Loucy (cell line): ENCODE measurements around the gene CCDC86.

Experiments
- H2AFZ ChIP-seq: fragments of 200-600 bp; sonication (generic); 2 replicates; pipeline ENCODE4 v1.6.0; 2016; ENCODE audit warnings: antibody characterized with exemption, mild to moderate bottlenecking, low read length, moderate library complexity
- H3F3A ChIP-seq: fragments of 200-600 bp; 2 replicates; pipeline ENCODE4 v1.6.0; 2016; ENCODE audit warnings: antibody characterized with exemption, low read depth, mild to moderate bottlenecking
- H3K27me3 ChIP-seq: fragments of 200-600 bp; sonication (generic); 2 replicates; pipeline ENCODE4 v1.6.1; 2014; ENCODE audit warnings: low read length, mild to moderate bottlenecking; ENCODE audit not compliant: insufficient read depth, poor library complexity, severe bottlenecking
- H3K36me3 ChIP-seq: fragments of 200-600 bp; sonication (generic); 2 replicates; pipeline ENCODE4 v1.6.1; 2016; ENCODE audit warnings: low read length; ENCODE audit not compliant: insufficient read depth
- H3K4me1 ChIP-seq: fragments of 200-600 bp; sonication (generic); 2 replicates; pipeline ENCODE4 v1.5.1; 2014; ENCODE audit warnings: low read length, mild to moderate bottlenecking; ENCODE audit not compliant: insufficient read depth, poor library complexity, severe bottlenecking
- H3K4me2 ChIP-seq: fragments of 200-600 bp; sonication (generic); 2 replicates; pipeline ENCODE4 v1.6.0; 2014; ENCODE audit warnings: antibody characterized with exemption, low read length, low read depth, mild to moderate bottlenecking; ENCODE audit not compliant: poor library complexity, severe bottlenecking
- H3K4me3 ChIP-seq: fragments of 200-600 bp; sonication (generic); 2 replicates; pipeline ENCODE4 v1.5.1; 2014; ENCODE audit warnings: low read length, mild to moderate bottlenecking, mixed read lengths; ENCODE audit not compliant: poor library complexity, severe bottlenecking
- H3K79me2 ChIP-seq: fragments of 200-600 bp; sonication (generic); 2 replicates; pipeline ENCODE4 v1.6.1; 2014; ENCODE audit warnings: low read length; ENCODE audit not compliant: insufficient read depth
- H3K9ac ChIP-seq: fragments of 200-600 bp; sonication (generic); 2 replicates; pipeline ENCODE4 v1.6.0; 2014; ENCODE audit warnings: mild to moderate bottlenecking, low read depth, low read length, moderate library complexity; ENCODE audit not compliant: poor library complexity, severe bottlenecking
- H3K9me2 ChIP-seq: fragments of 200-600 bp; sonication (generic); replicated peaks from 2 replicates; pipeline ENCODE4 v1.6.1; 2016; ENCODE audit warnings: low read depth, low read length, mixed read lengths
- H3K9me3 ChIP-seq: fragments of 200-600 bp; sonication (generic); 2 replicates; pipeline ENCODE4 v1.6.1; 2014; ENCODE audit warnings: mild to moderate bottlenecking, antibody characterized with exemption, low read length, low read depth; ENCODE audit not compliant: insufficient read depth
- H4K20me1 ChIP-seq: fragments of 200-600 bp; sonication (generic); 2 replicates; pipeline ENCODE4 v1.6.0; 2014; ENCODE audit warnings: antibody characterized with exemption, low read length, mild to moderate bottlenecking; ENCODE audit not compliant: insufficient read depth, poor library complexity, severe bottlenecking
- EZH2phosphoT487 ChIP-seq: fragments of 200-600 bp; IDR thresholded peaks from 2 replicates; pipeline ENCODE4 v1.6.1; 2018; ENCODE audit warnings: antibody characterized with exemption, mild to moderate bottlenecking, moderate library complexity, borderline replicate concordance
- TF ChIP-seq, protein P1 (sequence below): fragments of 200-600 bp; sonication (generic); conservative IDR thresholded peaks from 2 replicates; pipeline ENCODE4 v1.5.1; 2014; ENCODE audit warnings: mild to moderate bottlenecking, antibody characterized with exemption, low read length

The CCDC86 gene

DNA sequence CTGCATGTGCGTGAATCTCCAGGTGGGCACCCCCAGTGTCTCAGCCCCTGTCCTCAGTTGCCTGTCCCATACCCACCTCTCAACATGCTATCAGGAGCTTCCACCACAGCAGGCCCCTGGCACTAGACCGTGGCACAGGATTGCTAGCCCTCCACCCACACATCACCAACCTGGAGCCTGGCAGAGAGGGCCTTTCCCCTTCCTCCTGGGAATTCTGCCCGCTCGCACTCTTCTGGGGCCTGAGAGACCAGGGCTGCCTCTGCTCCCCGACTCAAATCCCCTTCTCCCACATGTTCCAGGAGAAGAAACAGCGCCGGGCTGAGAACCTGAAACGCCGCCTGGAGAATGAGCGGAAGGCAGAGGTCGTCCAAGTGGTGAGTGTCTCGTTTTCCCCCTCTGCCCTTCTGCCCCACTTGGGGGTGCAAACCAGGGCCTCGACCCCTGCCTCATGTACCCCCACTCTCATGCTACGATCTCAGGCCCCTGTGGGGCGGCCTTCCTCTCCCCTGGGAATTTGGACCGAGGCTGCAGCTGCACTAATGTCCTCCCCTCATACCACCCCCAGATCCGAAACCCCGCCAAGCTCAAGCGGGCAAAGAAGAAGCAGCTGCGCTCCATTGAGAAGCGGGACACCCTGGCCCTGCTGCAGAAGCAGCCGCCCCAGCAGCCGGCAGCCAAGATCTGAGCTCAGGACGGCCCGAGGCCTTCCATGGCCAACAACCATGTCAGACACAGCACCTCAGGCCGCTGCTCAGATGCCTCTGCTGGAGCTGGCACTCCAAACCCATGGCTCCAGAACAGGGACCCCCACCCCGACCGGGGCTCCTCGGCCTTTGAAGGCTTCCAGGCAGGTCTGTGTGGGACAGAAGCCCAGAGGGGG lies 8.0 kb downstream of the CCDC86 start:
- peaks cover 20% of the 10 kb centered on the region; the same call in 1 of the 2 replicates for H3K36me3 ChIP-seq
- H3K27me3 ChIP-seq = no peaks in the 10 kb centered on the region
- H2AFZ ChIP-seq = no peak overlapping the region
- H3K79me2 ChIP-seq = peaks cover 76% of the 10 kb centered on the region
- H3K4me1 ChIP-seq = peaks cover 57% of the 10 kb centered on the region
- no peaks in the 10 kb centered on the region for H3K9me3 ChIP-seq
- peak overlapping the region; percentile 54 for H3K9ac ChIP-seq
- H3F3A ChIP-seq = no peaks in the 10 kb centered on the region
- H3K4me3 ChIP-seq = peak overlapping the region; percentile 64
- no peaks in the 10 kb centered on the region for H4K20me1 ChIP-seq
- no peaks in the 10 kb centered on the region for H3K9me2 ChIP-seq
- H3K4me2 ChIP-seq = peak overlapping the region; percentile 67
- TF ChIP-seq, protein P1, sequence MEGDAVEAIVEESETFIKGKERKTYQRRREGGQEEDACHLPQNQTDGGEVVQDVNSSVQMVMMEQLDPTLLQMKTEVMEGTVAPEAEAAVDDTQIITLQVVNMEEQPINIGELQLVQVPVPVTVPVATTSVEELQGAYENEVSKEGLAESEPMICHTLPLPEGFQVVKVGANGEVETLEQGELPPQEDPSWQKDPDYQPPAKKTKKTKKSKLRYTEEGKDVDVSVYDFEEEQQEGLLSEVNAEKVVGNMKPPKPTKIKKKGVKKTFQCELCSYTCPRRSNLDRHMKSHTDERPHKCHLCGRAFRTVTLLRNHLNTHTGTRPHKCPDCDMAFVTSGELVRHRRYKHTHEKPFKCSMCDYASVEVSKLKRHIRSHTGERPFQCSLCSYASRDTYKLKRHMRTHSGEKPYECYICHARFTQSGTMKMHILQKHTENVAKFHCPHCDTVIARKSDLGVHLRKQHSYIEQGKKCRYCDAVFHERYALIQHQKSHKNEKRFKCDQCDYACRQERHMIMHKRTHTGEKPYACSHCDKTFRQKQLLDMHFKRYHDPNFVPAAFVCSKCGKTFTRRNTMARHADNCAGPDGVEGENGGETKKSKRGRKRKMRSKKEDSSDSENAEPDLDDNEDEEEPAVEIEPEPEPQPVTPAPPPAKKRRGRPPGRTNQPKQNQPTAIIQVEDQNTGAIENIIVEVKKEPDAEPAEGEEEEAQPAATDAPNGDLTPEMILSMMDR = no peak
- no peak for TF ChIP-seq EZH2phosphoT487

DNA sequence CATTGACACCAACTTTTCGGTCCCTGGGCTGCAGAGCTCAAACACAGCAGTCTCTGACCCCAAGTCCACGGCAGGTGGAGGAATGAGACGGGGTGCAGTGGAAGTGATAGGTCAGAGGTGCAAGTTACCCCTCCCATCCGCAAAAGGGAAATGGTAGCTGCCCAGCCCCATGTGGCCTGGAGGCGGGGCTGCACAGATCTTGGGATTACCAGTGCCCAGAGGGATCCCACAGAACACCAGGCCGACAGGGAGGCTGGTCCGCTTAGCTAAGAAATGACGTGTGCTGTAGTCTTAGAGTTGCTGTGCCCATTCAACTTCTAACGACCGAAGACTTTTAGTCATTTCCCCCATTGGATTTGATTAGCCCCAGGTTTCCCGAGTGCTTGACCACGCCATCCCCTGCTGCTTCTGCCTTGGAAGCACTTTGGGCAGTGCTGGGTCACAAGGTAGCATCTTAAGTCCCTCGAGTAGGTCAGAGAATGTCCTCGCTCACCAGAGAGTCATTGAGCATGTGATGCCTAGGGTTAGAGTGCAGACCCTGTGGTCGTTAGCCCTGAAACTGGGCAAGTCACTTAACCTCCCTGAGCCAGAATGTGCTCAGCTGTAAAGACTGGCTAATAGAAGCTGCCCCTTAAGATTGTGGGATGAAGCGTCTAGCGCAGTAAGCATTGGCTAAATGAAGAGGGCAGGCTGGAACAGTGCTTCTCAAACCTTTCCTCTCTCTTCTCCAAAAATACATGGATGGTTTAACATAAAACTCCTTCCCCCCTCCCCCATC lies 9.6 kb downstream of the CCDC86 start:
- no peak overlapping the region for H3K4me3 ChIP-seq
- H3K27me3 ChIP-seq = no peaks in the 10 kb centered on the region
- H3K9ac ChIP-seq = no peak overlapping the region
- TF ChIP-seq, protein P1 = no peak
- TF ChIP-seq EZH2phosphoT487 = no peak
- H3K4me1 ChIP-seq = peaks cover 60% of the 10 kb centered on the region
- H3K79me2 ChIP-seq = peaks cover 70% of the 10 kb centered on the region
- no peaks in the 10 kb centered on the region for H3K9me3 ChIP-seq
- no peaks in the 10 kb centered on the region for H3K9me2 ChIP-seq
- no peak overlapping the region for H2AFZ ChIP-seq
- peaks cover 20% of the 10 kb centered on the region; the same call in 1 of the 2 replicates for H3K36me3 ChIP-seq
- H3K4me2 ChIP-seq = no peak overlapping the region
- no peaks in the 10 kb centered on the region for H3F3A ChIP-seq
- no peaks in the 10 kb centered on the region for H4K20me1 ChIP-seq

DNA sequence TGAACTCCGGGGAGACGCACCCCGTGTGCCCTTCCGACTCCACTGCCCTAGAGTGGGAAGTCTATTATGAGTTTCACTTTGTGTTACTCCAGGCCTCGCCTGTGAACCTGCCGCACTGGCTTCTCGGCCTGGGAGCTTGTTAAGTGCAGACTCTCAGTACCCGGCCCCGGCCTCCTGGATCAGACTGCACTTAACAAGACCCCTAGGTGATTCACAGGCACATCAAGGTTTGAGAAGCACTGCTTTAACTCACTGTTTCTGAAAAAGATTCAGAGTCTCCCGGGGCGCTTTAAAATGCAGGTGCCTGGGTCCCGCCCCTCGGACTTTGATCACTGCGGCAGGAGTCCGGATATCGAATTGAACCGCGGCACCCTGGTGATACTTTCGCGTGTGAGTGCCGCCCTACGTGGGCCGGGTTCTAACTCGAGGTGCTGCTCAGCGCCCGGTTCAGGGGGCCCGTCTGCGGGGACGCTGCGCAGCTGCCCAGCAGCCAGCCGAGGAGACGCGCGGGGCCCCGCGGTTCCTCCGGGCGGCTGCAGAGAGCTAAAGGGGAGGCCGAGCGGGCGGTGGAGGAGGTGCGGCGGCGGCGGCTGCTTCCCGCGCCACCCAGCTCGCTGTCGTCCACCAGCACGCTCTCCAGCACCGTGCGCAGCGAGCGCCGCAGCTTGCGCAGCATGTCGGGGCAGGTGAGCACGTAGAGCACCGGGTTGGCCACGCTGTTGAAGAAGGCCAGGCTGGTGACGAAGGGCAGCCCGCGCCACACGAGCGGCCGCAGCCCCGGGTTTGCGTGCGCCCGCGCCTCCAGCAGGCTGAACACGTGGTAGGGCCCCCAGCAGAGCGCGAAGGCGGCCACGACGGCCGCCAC lies 10.4 kb downstream of the CCDC86 start:
- Histone ChIP-seq H4K20me1 (no peaks in the 10 kb centered on the region), H3K36me3 (peaks cover 20% of the 10 kb centered on the region; the same call in 1 of the 2 replicates), H3K9me3 (no peaks in the 10 kb centered on the region), H3K9me2 (no peaks in the 10 kb centered on the region), H3K79me2 (peaks cover 69% of the 10 kb centered on the region), H3K27me3 (no peaks in the 10 kb centered on the region), H3K4me3 (no peak overlapping the region), H3F3A (no peaks in the 10 kb centered on the region), H2AFZ (no peak overlapping the region), H3K4me1 (peaks cover 69% of the 10 kb centered on the region), H3K4me2 (no peak overlapping the region), H3K9ac (no peak overlapping the region)
- TF ChIP-seq EZH2phosphoT487 = no peak
- TF ChIP-seq, protein P1 = no peak
